Measurements from ENCODE around the gene CXCR2. TPM values are rescaled to one million over a fixed set of nuclear protein-coding genes. Genes with fewer than 3 reads are reported as not detected.
"Not testable (repeated sequence)": the region's sequence is repeated elsewhere in the genome, so short reads cannot be mapped to it uniquely, and the experiment has no call there.

CXCR2 gene
- total RNA-seq, 1 experiment from 2014 or later: not detected

GRCh38 chr2:218129458-218130135 lies 3.8 kb downstream of the CXCR2 start:
- no peak for DNase-seq (ENCODE audit: extremely low read depth, low read depth)

- DNase-seq (ENCODE audit: extremely low read depth, low read depth): no peak
Measured at GRCh38 chr2:218130377-218130776, 4.5 kb downstream of the CXCR2 start.

- no peak for DNase-seq (ENCODE audit: extremely low read depth, low read depth)
Measured at GRCh38 chr2:218130822-218131221, 5.0 kb downstream of the CXCR2 start.

- DNase-seq (ENCODE audit: extremely low read depth, low read depth): no peak
Measured at GRCh38 chr2:218137514-218137913, 11.7 kb downstream of the CXCR2 start.

GRCh38 chr2:218138047-218138446 lies 12.2 kb downstream of the CXCR2 start:
- no peak for DNase-seq (ENCODE audit: extremely low read depth, low read depth)

GRCh38 chr2:218145124-218145523 lies 19.3 kb downstream of the CXCR2 start:
- DNase-seq (ENCODE audit: extremely low read depth, low read depth): no peak

GRCh38 chr2:218146056-218146455 lies 20.2 kb downstream of the CXCR2 start:
- DNase-seq (ENCODE audit: extremely low read depth, low read depth): no peak

GRCh38 chr2:218149098-218149497 lies 23.3 kb downstream of the CXCR2 start:
- DNase-seq (ENCODE audit: extremely low read depth, low read depth): no peak

- no peak for DNase-seq (ENCODE audit: extremely low read depth, low read depth)
Measured at GRCh38 chr2:218149848-218150440, 24.1 kb downstream of the CXCR2 start.

GRCh38 chr2:218152172-218152571 lies 26.3 kb downstream of the CXCR2 start:
- DNase-seq (ENCODE audit: extremely low read depth, low read depth): no peak

- no peak for DNase-seq (ENCODE audit: extremely low read depth, low read depth)
Measured at GRCh38 chr2:218152777-218153176, 26.9 kb downstream of the CXCR2 start.

GRCh38 chr2:218155953-218156479 lies 30.2 kb downstream of the CXCR2 start:
- DNase-seq (ENCODE audit: extremely low read depth, low read depth): no peak

GRCh38 chr2:218161644-218162043 lies 35.8 kb downstream of the CXCR2 start:
- DNase-seq (ENCODE audit: extremely low read depth, low read depth): no peak

- no peak for DNase-seq (ENCODE audit: extremely low read depth, low read depth)
Measured at GRCh38 chr2:218162814-218163213, 37.0 kb downstream of the CXCR2 start.

- no peak for DNase-seq (ENCODE audit: extremely low read depth, low read depth)
Measured at GRCh38 chr2:218166791-218167190, 41.0 kb downstream of the CXCR2 start, which contains the start of gene CXCR1. Gene CXCR1, minus strand, starts transcription at chr2:218166962. Its CDS starts 1,751 bp downstream, at chr2:218165211.

- DNase-seq (ENCODE audit: extremely low read depth, low read depth): no peak
Measured at GRCh38 chr2:218168016-218168415, 42.2 kb downstream of the CXCR2 start.

- peak; percentile 46 for DNase-seq (ENCODE audit: extremely low read depth, low read depth)
Measured at GRCh38 chr2:218168635-218169462, 43.0 kb downstream of the CXCR2 start.

GRCh38 chr2:218169757-218170546 lies 44.1 kb downstream of the CXCR2 start:
- no peak for DNase-seq (ENCODE audit: extremely low read depth, low read depth)

GRCh38 chr2:218171744-218172143 lies 45.9 kb downstream of the CXCR2 start:
- not testable (repeated sequence) for DNase-seq (ENCODE audit: extremely low read depth, low read depth)

GRCh38 chr2:218172845-218173244 lies 47.0 kb downstream of the CXCR2 start:
- no peak for DNase-seq (ENCODE audit: extremely low read depth, low read depth)

Data from NCI-H460 (cell line).